Nephron progenitor cell (in vitro differentiated cells): ENCODE data around the gene ZNF425.
"Not testable (repeated sequence)": the region's sequence is repeated elsewhere in the genome, so short reads cannot be mapped to it uniquely, and the experiment has no call there.

ENCODE experiments used
- DNase-seq: peaks from one replicate; pipeline ENCODE4 v3.0.0; 2021
- H3K27ac Mint-ChIP-seq: 2 replicates; pipeline ENCODE4 v1.8.0; 2021; ENCODE audit warnings: mild to moderate bottlenecking, moderate library complexity, mixed read lengths
- H3K27me3 Mint-ChIP-seq: 2 replicates; pipeline ENCODE4 v1.8.0; 2021; ENCODE audit warnings: mild to moderate bottlenecking, low read depth, mixed read lengths; ENCODE audit not compliant: poor library complexity
- H3K36me3 Mint-ChIP-seq: 2 replicates; pipeline ENCODE4 v1.8.0; 2021; ENCODE audit warnings: low read depth, mixed read lengths
- H3K4me1 Mint-ChIP-seq: 2 replicates; pipeline ENCODE4 v1.8.0; 2021; ENCODE audit warnings: mixed read lengths
- H3K4me3 Mint-ChIP-seq: 2 replicates; pipeline ENCODE4 v1.8.0; 2021; ENCODE audit warnings: mild to moderate bottlenecking, moderate library complexity, mixed read lengths
- H3K9me3 Mint-ChIP-seq: 2 replicates; pipeline ENCODE4 v1.8.0; 2021; ENCODE audit warnings: mild to moderate bottlenecking, moderate library complexity, mixed read lengths
- CTCF ChIP-seq: fragments of 200-600 bp; sonication (generic); IDR thresholded peaks from 2 replicates; pipeline ENCODE4 v1.5.0; 2021; ENCODE audit warnings: antibody characterized with exemption

Gene ZNF425

GRCh38 chr7:149099058-149099457 lies 27.1 kb downstream of the ZNF425 start:
- Mint-ChIP-seq H3K36me3 (peaks cover 19% of the 10 kb centered on the region), H3K4me1 (peaks cover 10% of the 10 kb centered on the region), H3K27ac (no peak overlapping the region), H3K27me3 (peaks cover 2% of the 10 kb centered on the region), H3K9me3 (no peaks in the 10 kb centered on the region), H3K4me3 (no peak overlapping the region)
- DNase-seq: no peak
- TF ChIP-seq CTCF: no peak

- no peak for DNase-seq
- Mint-ChIP-seq H3K27me3 (peaks cover 2% of the 10 kb centered on the region), H3K4me3 (no peak overlapping the region), H3K9me3 (no peaks in the 10 kb centered on the region), H3K36me3 (peaks cover 4% of the 10 kb centered on the region), H3K27ac (peak overlapping the region; percentile 1), H3K4me1 (peaks cover 19% of the 10 kb centered on the region)
- TF ChIP-seq CTCF: no peak
Measured at GRCh38 chr7:149097088-149097487, 29.0 kb downstream of the ZNF425 start.

- Mint-ChIP-seq H3K36me3 (peaks cover 19% of the 10 kb centered on the region), H3K4me1 (peaks cover 25% of the 10 kb centered on the region), H3K27me3 (peaks cover 2% of the 10 kb centered on the region), H3K27ac (no peak overlapping the region), H3K4me3 (peak overlapping the region; percentile 38), H3K9me3 (peaks cover 18% of the 10 kb centered on the region)
- DNase-seq: no peak
- no peak for TF ChIP-seq CTCF
Measured at GRCh38 chr7:149093228-149093627, 32.9 kb downstream of the ZNF425 start.

GRCh38 chr7:149092244-149092643 lies 33.9 kb downstream of the ZNF425 start:
- H3K27me3 Mint-ChIP-seq, DNase-seq, H3K27ac Mint-ChIP-seq, H3K4me3 Mint-ChIP-seq: not testable (repeated sequence)
- Mint-ChIP-seq H3K36me3 (peaks cover 29% of the 10 kb centered on the region), H3K9me3 (peaks cover 28% of the 10 kb centered on the region), H3K4me1 (peaks cover 25% of the 10 kb centered on the region)

GRCh38 chr7:149090397-149091195 lies 35.5 kb downstream of the ZNF425 start, which contains the start of gene ZNF786:
ZNF786 (minus strand) TSS chr7:149090718; CDS start chr7:149090640, 78 bp downstream.
- H3K4me3 Mint-ChIP-seq: peak within 1 kb of the TSS; percentile 95
- peaks cover 45% of the 10 kb centered on the region for H3K9me3 Mint-ChIP-seq
- no peaks in the 10 kb centered on the region for H3K27me3 Mint-ChIP-seq
- peak; percentile 73 for TF ChIP-seq CTCF
- H3K36me3 Mint-ChIP-seq: peaks cover 45% of the 10 kb centered on the region
- H3K27ac Mint-ChIP-seq: peak within 1 kb of the TSS; percentile 99
- H3K4me1 Mint-ChIP-seq: peaks cover 25% of the 10 kb centered on the region
- DNase-seq: peak; percentile 96

- H3K9me3 Mint-ChIP-seq: peaks cover 74% of the 10 kb centered on the region
- peaks cover 17% of the 10 kb centered on the region for H3K4me1 Mint-ChIP-seq
- H3K27ac Mint-ChIP-seq: no peak overlapping the region
- no peak for TF ChIP-seq CTCF
- no peak overlapping the region for H3K4me3 Mint-ChIP-seq
- no peaks in the 10 kb centered on the region for H3K27me3 Mint-ChIP-seq
- H3K36me3 Mint-ChIP-seq: peaks cover 74% of the 10 kb centered on the region
- DNase-seq: no peak
Measured at GRCh38 chr7:149087376-149087775, 38.7 kb downstream of the ZNF425 start.
